GM12892 (cell line): Measurements from ENCODE around the gene CHST8.

Source experiments
- POLR2A ChIP-seq: IDR thresholded peaks from 2 replicates; pipeline ENCODE4 v1.6.1; 2011; ENCODE audit warnings: low read depth, low read length, control low read depth
- POLR2AphosphoS5 ChIP-seq: IDR thresholded peaks from 2 replicates; pipeline ENCODE4 v1.6.1; 2011; ENCODE audit warnings: low read depth, low read length, control low read depth
- TAF1 ChIP-seq: IDR thresholded peaks from 2 replicates; pipeline ENCODE4 v1.6.1; 2011; ENCODE audit warnings: low read depth, mild to moderate bottlenecking, control low read depth, low read length, borderline replicate concordance

GRCh38 chr19:33641956-33642498 lies 20.3 kb downstream of the CHST8 start:
- no peak for TF ChIP-seq POLR2AphosphoS5
- TF ChIP-seq POLR2A: no peak
- no peak for TF ChIP-seq TAF1
